HFFc6 (cell line): ENCODE measurements around the gene ATP6V1C2. TPM values are rescaled to one million over a fixed set of nuclear protein-coding genes. Genes with fewer than 3 reads are reported as not detected.

Experiments
- DNase-seq: peaks from one replicate; pipeline ENCODE4 v3.0.0-alpha.2; 2018
- H3K27ac Mint-ChIP-seq: 2 replicates; pipeline ENCODE4 v1.8.0; 2020; ENCODE audit warnings: mild to moderate bottlenecking, mixed read lengths
- H3K27me3 Mint-ChIP-seq: 2 replicates; pipeline ENCODE4 v1.8.0; 2021; ENCODE audit warnings: mild to moderate bottlenecking, moderate library complexity, mixed read lengths; ENCODE audit not compliant: insufficient read depth
- H3K36me3 Mint-ChIP-seq: 2 replicates; pipeline ENCODE4 v1.8.0; 2021; ENCODE audit warnings: low read depth, mixed read lengths
- H3K4me1 Mint-ChIP-seq: 2 replicates; pipeline ENCODE4 v1.8.0; 2020; ENCODE audit warnings: low read depth, mixed read lengths
- H3K4me3 Mint-ChIP-seq: 2 replicates; pipeline ENCODE4 v1.8.0; 2020; ENCODE audit warnings: mild to moderate bottlenecking, moderate library complexity, mixed read lengths
- H3K9me3 Mint-ChIP-seq: 2 replicates; pipeline ENCODE4 v1.8.0; 2020; ENCODE audit warnings: mild to moderate bottlenecking, mixed read lengths
- total RNA-seq, 6 experiments: library from RNA; stranded (reverse); fragmentation: NEBNext Ultra II Directional; extraction: Animal tissue kit (Norgen Biotek cat#: 25700); gene quantifications; 2 replicates in 1 of 6; 3 replicates in 5 of 6; pipeline ENCODE4 v1.2.3, GENCODE V29; 2021
- TF ChIP-seq, protein P1 (sequence below): fragments of 200-600 bp; sonication (generic); IDR thresholded peaks from 2 replicates; pipeline ENCODE4 v1.5.0; 2021; ENCODE audit warnings: antibody characterized with exemption, mild to moderate bottlenecking

Gene ATP6V1C2
- total RNA-seq, 6 experiments from 2014 or later = not detected

GRCh38 chr2:10830641-10831399, 109.4 kb downstream of the ATP6V1C2 start:
- H3K27ac Mint-ChIP-seq = no peak overlapping the region
- no peaks in the 10 kb centered on the region for H3K9me3 Mint-ChIP-seq
- TF ChIP-seq, protein P1, sequence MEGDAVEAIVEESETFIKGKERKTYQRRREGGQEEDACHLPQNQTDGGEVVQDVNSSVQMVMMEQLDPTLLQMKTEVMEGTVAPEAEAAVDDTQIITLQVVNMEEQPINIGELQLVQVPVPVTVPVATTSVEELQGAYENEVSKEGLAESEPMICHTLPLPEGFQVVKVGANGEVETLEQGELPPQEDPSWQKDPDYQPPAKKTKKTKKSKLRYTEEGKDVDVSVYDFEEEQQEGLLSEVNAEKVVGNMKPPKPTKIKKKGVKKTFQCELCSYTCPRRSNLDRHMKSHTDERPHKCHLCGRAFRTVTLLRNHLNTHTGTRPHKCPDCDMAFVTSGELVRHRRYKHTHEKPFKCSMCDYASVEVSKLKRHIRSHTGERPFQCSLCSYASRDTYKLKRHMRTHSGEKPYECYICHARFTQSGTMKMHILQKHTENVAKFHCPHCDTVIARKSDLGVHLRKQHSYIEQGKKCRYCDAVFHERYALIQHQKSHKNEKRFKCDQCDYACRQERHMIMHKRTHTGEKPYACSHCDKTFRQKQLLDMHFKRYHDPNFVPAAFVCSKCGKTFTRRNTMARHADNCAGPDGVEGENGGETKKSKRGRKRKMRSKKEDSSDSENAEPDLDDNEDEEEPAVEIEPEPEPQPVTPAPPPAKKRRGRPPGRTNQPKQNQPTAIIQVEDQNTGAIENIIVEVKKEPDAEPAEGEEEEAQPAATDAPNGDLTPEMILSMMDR = no peak
- peaks cover 42% of the 10 kb centered on the region for H3K27me3 Mint-ChIP-seq
- no peaks in the 10 kb centered on the region for H3K36me3 Mint-ChIP-seq
- no peak for DNase-seq
- H3K4me1 Mint-ChIP-seq = no peaks in the 10 kb centered on the region; the same call in 1 of the 2 replicates
- no peak overlapping the region for H3K4me3 Mint-ChIP-seq

DNA sequence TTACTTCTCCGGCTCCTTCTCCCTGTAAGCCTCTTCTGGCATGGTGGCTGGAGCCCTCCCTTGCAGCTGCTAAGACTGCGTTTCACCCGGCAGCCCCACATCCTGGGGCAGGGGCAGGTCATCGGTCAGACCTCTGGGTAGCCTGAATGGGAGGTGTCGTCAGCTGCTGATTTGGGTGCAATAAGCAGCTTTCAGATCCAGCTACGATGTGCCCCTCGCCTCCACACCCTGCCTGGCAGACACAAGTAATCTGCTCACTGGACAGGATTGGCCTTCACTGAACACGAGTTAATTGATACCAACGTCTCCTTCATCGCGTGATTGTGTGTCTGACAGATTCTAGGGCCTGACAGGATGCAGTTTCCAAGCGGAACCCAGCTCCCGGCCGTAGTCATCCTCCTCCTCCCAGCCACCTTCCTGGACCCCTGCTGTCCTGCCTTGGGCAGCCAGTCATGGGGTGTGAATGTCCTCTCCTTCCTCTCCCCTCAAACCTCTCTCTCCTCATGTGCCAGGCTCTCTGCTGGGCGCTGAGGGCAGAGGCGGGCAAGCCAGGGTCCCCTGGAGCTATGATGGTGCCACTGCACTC, 110.1 kb downstream of the ATP6V1C2 start:
- H3K27me3 Mint-ChIP-seq = peaks cover 37% of the 10 kb centered on the region
- H3K27ac Mint-ChIP-seq = no peak overlapping the region
- H3K4me3 Mint-ChIP-seq = no peak overlapping the region
- no peaks in the 10 kb centered on the region; the same call in 1 of the 2 replicates for H3K4me1 Mint-ChIP-seq
- H3K9me3 Mint-ChIP-seq = no peaks in the 10 kb centered on the region
- TF ChIP-seq, protein P1 = no peak
- H3K36me3 Mint-ChIP-seq = no peaks in the 10 kb centered on the region
- no peak for DNase-seq

DNA sequence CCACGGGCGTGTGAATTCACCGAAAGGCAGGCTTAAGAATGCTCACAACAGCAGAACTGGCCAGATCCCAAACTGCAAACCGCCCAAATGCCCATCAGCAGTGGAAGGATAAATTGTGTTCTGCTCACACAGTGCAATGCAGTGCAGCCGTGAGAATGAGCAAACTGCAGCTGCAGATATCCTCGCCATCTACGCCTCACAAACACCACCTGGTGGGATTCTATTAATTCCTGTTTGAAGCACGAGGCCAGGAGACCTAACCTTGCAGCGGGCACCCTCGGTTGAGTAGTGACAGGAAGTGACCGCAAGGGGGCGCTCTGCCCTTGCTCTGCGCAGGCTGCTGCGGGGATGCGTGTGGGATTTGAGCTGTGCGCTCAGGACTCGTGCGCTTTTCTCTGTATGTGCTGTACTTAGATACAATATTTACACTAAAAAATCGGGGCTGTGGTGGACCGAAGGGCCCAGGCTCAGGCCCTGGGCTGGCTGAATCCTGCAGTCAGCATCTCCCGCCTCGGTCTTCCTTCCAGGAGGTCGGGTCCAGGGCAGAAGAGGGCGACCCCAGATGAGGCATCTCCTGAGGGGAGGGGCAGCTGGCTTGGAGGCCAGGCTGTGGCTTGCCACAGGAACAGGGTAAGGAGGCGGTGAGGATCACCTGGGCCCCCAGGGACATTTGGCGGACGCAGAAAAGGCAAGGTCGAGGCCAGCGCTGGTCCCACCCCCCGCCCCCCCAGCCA, 110.9 kb downstream of the ATP6V1C2 start:
- Mint-ChIP-seq H3K36me3 (no peaks in the 10 kb centered on the region), H3K9me3 (no peaks in the 10 kb centered on the region), H3K4me1 (no peaks in the 10 kb centered on the region; the same call in 1 of the 2 replicates), H3K27ac (no peak overlapping the region), H3K27me3 (peaks cover 31% of the 10 kb centered on the region), H3K4me3 (no peak overlapping the region)
- DNase-seq = peak; percentile 57
- TF ChIP-seq, protein P1 = peak; percentile 99

- peaks cover 31% of the 10 kb centered on the region for H3K27me3 Mint-ChIP-seq
- no peak overlapping the region for H3K4me3 Mint-ChIP-seq
- H3K27ac Mint-ChIP-seq = no peak overlapping the region
- H3K9me3 Mint-ChIP-seq = no peaks in the 10 kb centered on the region
- H3K36me3 Mint-ChIP-seq = no peaks in the 10 kb centered on the region
- TF ChIP-seq, protein P1 = no peak
- H3K4me1 Mint-ChIP-seq = no peaks in the 10 kb centered on the region; the same call in 1 of the 2 replicates
- no peak for DNase-seq
Measured at GRCh38 chr2:10833021-10833420, 111.6 kb downstream of the ATP6V1C2 start.

DNA sequence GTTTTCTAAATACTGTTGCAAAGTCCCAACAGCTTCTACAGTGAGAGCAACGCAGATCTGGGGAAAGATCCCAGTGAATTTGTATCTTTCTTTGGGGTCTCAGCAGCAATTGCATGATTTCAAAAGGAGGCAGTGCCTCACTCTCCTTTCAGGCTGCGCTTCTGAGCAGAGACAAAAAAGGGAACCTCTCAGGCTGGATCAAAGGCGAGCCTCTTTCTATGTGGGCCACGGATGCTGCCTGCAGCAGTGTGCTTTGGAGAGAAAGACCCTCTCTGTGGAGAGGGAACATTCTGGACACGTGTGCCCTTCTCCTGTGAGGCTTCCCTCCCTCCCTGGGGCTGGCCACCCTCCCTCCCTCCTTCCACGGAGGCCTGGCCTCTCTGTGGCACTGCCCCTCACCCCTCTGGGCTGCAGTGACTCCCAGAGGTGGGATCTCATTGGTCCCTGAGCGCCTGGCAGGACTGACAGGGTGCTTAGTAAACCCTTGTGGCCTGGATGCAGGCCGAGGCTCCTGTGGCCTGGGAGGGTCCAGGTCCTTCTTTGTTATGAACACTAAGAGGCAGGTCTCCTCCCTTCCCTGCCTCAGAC, 112.7 kb downstream of the ATP6V1C2 start:
- Mint-ChIP-seq H3K27me3 (peaks cover 31% of the 10 kb centered on the region), H3K4me1 (no peaks in the 10 kb centered on the region; the same call in 1 of the 2 replicates), H3K27ac (no peak overlapping the region), H3K4me3 (no peak overlapping the region), H3K36me3 (no peaks in the 10 kb centered on the region), H3K9me3 (no peaks in the 10 kb centered on the region)
- TF ChIP-seq, protein P1 = no peak
- no peak for DNase-seq
